Measurements from ENCODE around the gene CHMP6.

CHMP6 gene

GRCh38 chr17:80971704-80972304 lies 19.8 kb upstream of the CHMP6 start:
- DNase-seq, result no peak

DNA sequence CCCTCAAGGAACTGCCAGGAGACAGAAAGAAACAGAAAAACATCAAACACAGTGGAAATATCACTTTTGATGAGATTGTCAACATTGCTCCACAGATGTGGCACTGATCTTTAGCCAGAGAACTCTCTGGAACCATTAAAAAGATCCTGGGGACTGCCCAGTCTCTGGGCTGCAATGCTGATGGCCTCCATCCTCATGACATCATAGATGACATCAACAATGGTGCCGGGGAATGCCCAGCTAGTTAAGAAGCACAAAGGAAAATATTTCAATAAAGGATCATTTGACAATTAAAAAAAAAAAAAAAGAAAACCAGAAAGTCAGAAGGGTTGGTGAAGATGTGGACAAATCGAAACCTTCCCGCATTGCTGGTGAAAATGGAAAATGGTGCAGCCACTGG lies 14.9 kb upstream of the CHMP6 start:
- peak; percentile 26 for DNase-seq

DNA sequence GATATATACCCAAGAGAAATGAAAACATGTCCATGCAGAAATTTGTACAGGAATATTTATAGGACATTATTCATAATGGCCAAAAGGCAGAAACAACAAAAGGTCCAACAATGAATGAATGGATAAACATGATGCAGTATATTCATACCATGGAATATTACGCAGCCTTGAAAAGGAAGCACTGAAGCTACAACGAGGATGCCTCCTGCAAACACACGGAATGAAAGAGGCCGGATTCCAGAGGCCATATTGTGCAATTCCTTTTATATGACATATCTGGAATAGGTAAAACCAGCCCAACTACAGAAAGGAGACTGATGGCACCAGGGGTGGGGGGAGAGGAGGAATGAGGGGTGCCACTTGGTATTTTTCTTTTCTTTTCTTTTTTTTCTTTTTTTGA lies 14.5 kb upstream of the CHMP6 start:
- DNase-seq, result no peak

GRCh38 chr17:80978499-80979497 lies 12.8 kb upstream of the CHMP6 start:
- DNase-seq, result no peak

GRCh38 chr17:80979547-80980378 lies 11.9 kb upstream of the CHMP6 start:
- DNase-seq, result no peak

- no peak for DNase-seq
These were observed 11.1 kb upstream of the CHMP6 start for GRCh38 chr17:80980397-80981061.

- DNase-seq, result peak; percentile 28
These were observed 10.4 kb upstream of the CHMP6 start for GRCh38 chr17:80981062-80981902.

GRCh38 chr17:80981929-80982425 lies 9.7 kb upstream of the CHMP6 start:
- DNase-seq, result no peak

DNA sequence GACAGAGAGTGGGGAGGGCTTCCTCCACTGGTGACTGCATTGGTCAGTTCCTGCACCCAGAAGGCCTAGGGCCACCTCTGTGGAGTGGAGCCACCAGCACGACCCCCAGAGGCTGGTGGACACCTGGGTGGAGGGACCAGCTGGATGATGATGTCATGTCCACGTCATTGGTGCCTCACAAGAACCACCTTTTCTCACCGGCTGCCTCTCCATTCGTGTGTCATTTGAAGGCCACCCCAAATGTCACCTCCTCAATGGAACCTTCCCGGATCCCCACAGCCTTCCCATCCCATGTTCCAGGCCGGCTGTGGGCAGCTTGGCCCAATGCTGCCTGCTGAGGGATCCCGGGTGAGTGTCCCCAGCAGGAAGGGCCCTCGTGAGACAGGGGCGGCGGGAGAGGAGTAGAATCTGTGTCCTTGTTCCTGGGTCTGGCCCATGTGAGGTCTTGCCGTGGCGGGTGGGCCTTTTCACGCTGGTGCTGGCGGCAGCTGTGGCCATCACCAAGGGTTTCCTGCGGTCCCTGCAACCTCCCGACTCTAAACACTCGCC lies 9.1 kb upstream of the CHMP6 start:
- DNase-seq, result no peak

GRCh38 chr17:80983545-80983944 lies 8.1 kb upstream of the CHMP6 start:
- DNase-seq, result no peak

DNA sequence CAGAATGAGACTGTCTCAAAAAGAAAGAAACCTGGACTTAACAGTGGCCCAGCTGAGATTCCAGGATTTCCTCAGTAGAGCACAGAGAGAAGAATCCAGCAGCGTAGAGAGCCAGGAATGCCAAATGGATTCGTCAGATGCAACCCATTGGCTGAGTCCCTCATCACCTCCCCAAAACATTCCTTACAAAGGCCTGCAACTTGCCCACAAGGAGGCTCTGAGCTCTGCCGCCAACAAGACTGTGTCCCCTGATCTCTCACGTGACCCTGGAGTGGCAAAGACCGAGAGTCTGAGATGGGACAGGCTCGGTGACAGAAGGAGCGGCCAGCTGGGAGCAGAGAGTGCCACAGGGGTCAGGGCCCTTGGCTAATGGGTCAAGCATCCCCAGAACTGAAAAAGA lies 6.9 kb upstream of the CHMP6 start:
- DNase-seq, result no peak

DNA sequence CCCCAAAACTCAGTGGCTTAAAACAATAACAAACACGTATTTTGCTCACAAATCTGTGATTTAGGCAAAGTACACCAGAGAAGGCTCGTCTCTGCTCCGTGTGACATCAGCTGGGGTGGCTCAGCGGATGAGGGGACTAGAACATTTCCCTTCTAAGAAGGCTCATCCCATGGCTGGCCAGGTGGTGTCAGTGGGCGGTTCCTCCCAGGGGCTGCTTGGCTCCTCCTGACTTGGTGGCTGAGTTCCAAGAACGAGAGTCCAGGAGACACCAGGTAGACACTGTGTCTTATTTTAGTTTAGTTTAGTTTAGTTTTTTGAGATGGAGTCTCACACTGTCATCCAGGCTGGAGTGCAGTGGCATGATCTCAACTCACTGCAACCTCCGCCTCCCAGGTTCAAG lies 5.6 kb upstream of the CHMP6 start:
- no peak for DNase-seq

DNA sequence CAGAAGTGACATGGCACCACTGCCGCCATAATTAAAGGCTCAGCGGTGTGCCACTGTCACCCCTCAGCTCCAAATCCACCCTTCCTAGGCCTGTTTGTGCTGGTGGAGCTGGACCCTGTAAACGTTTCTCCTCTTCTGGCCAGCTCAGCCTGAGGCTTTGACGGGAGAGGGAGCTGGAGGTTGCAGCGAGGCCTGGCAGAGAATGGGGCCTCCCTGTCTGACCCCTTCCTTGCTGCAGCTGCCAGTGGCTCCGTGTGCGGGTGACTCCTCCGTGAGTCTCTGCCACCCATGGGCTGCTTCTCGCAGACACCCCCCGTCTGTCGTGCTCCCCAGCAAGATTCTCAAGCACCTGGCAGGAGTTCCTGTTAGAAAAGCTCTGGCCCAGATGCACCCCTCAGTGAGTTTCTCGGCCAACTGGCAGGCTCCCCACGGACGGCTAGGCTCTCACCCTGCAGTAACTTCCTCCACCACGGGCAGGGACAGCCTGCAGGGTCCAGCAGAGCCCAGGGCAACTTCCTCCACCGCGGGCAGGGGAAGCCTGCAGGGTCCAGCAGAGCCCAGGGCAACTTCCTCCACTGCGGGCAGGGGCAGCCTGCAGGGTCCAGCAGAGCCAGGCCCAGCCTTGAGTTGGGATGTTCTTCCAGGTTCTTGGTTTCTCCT lies 4.7 kb upstream of the CHMP6 start:
- DNase-seq, result peak; percentile 56

DNA sequence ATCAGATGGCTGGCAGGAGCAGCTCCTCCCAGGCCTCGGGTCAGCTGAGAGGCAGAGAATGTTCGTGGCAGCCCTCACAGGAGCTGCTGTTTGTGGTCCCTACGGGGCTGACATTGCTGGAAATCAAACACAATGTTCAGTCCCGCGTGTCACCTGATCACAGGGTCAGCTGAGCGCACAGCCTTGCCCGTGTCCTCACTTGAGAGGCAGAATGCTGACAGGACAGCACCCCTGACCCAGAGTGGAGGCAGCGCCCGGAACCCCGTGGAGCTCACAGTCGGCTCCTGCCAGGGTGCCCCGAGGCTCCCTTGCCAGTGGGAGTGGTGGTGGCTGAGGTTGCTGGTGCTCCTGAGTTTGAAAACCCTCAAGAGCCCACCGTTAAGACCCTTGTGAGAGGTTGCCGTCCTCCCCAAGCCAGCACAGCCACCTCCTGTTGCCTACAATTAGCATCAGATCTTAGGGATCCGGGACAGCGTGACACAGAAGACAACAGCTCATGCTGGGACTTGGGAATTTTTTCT lies 3.6 kb upstream of the CHMP6 start:
- DNase-seq, result no peak

- no peak for DNase-seq
These were observed 2.1 kb upstream of the CHMP6 start for GRCh38 chr17:80989586-80989913.

DNA sequence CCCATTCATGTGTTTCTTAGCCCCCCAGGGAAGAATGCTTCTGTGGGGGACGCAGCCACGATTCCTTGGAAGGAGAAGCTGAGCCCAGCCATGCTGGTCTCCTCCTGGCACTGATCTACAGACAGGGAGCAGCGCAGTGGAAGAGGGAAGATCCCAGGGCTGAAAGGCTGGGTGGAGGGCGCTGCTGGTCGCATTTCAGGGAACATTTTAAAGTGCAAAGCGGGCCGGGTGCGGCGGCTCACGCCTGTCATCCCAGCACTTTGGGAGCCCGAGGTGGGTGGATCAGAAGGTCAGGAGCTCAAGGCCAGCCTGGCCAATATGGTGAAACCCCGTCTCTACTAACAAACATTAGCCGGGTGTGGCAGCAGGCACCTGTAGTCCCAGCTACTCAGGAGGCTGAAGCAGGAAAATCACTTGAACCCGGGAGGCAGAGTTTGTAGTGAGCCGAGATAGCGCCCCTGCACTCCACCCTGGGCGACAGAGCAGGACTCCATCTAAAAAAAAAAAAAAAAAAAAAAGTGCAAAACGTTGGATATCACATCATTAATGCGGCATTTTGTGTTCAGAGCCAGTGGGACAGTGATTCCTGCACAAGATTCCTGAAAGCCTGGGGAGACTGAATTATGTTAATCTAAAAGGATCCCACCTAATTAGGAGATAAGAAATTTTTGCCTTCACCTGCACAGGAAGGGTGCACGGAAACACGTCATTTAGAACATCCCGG lies 558 bp upstream of the CHMP6 start:
- no peak for DNase-seq

GRCh38 chr17:80992077-80992947 lies 671 bp downstream of the CHMP6 start:
- DNase-seq, result peak; percentile 25

- no peak for DNase-seq
These were observed 1.4 kb downstream of the CHMP6 start for GRCh38 chr17:80992948-80993624.
